Fibroblast of pulmonary artery (primary cell): ENCODE results near the gene SNX21.
A peak's percentile ranks its signal among the peaks of the same experiment; 100 is the strongest.

Experiments
- DNase-seq: peaks from one replicate; pipeline ENCODE4 v3.0.0-alpha.2; 2010; ENCODE audit warnings: low read depth
- H3K4me3 ChIP-seq: replicated peaks from 2 replicates; pipeline ENCODE4 v1.5.1; 2011; ENCODE audit warnings: low read depth, mild to moderate bottlenecking, control low read depth, low read length, moderate library complexity
- CTCF ChIP-seq: IDR thresholded peaks from 2 replicates; pipeline ENCODE4 v1.5.1; 2011; ENCODE audit warnings: mild to moderate bottlenecking, control low read depth, low read length, inconsistent platforms; ENCODE audit errors: missing control alignments

Gene SNX21

DNA sequence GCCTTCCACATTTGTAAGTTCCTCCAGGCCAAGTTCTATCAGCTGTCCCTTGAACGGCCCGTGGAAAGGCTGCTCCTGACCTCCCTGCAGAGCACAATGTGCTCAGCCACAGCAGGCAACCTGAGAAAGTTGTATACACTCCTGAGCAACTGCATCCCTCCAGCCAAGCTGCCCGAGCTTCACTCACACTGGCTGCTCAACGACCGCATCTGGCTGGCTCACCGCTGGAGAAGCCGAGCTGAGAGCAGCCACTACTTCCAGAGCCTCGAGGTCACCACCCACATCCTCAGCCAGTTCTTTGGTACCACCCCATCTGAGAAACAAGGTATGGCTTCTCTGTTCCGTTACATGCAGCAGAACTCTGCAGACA is 49.5 kb downstream of the SNX21 start:
- DNase-seq, result no peak
- TF ChIP-seq CTCF, result no peak
- H3K4me3 ChIP-seq, result no peak overlapping the region

- no peak overlapping the region for H3K4me3 ChIP-seq
- no peak for TF ChIP-seq CTCF
- DNase-seq, result no peak
These were observed 53.2 kb downstream of the SNX21 start for GRCh38 chr20:45886590-45887345.

DNA sequence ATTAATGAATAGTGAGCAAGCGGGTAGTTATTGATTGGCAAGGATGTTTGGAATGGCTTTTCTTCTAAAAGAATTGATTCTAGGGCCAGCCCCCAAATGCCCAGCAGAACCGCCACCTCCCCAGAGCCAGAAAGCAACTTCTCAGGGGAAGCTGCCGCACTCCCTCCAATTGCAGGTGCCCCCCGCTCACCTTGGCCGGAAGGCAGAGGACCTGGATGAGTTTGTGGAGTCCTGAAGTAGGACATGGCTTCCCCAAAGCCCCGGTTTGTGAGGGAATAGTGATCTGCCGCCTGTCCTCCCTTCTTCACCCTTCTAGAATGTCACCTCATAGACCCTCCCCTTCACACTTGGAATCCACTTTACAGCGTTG is 53.7 kb downstream of the SNX21 start, which contains the start of gene SPATA25:
Gene SPATA25, minus strand, starts transcription at position 277 of the 370 bp plus-strand sequence. Its CDS starts 32 bp downstream, at position 245.
- H3K4me3 ChIP-seq, result no peak within 1 kb of the TSS
- no peak for DNase-seq
- no peak for TF ChIP-seq CTCF

DNA sequence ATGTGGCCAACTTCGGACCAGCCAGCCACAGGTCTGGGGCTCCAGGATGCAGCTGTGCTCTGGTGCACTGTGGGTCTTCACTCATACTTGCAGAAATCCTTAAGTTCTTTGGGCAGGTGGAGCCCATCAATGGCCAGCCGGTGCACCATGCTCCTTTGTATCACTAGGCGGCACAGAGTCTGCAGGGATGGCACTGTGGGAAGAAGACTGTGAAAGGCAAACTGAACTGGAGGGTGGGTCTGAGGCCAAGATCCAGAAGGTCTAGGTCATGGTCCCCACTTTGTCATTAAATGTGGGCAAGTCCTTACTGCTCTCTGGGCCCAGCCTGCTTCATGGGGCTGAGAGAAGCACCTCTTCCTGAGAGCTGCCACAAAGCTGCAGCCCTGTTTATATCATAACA is 55.1 kb downstream of the SNX21 start:
- no peak for DNase-seq
- no peak for TF ChIP-seq CTCF
- no peak overlapping the region for H3K4me3 ChIP-seq

GRCh38 chr20:45890077-45890984 is 56.7 kb downstream of the SNX21 start:
- peak; percentile 77 for TF ChIP-seq CTCF
- peak overlapping the region; percentile 69 for H3K4me3 ChIP-seq
- DNase-seq, result peak; percentile 86

DNA sequence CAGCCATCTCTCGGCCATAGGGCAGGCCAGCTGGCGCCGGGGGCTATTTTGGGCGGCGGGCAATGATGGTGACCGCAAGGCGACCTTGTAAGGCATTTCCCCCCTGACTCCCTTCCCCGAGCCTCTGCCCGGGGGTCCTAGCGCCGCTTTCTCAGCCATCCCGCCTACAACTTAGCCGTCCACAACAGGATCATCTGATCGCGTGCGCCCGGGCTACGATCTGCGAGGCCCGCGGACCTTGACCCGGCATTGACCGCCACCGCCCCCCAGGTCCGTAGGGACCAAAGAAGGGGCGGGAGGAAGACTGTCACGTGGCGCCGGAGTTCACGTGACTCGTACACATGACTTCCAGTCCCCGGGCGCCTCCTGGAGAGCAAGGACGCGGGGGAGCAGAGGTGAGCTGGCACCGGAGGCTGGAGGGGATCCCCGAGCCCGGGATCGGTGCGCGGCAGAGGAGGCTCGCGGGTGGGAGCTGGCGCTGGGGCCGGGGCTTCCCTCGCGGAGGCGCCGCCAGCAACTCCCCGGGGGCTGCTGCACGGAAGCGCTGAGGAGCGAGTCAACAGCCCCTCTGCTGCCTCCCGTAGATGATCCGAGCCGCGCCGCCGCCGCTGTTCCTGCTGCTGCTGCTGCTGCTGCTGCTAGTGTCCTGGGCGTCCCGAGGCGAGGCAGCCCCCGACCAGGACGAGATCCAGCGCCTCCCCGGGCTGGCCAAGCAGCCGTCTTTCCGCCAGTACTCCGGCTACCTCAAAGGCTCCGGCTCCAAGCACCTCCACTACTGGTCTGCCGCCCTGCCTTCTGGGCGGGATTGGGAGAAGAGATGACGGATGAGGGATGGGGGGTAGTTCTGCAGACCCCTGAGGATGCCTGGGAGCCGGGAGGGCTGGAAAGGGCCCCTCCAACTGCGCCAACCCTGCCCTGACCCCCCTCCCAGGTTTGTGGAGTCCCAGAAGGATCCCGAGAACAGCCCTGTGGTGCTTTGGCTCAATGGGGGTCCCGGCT is 57.7 kb downstream of the SNX21 start, which contains the start of the genes CTSA and NEURL2:
Gene CTSA, plus strand, starts transcription at position 351 of the 999 bp plus-strand sequence. Its CDS starts 234 bp downstream, at position 585.
Gene NEURL2, minus strand, starts transcription at position 224 of the 999 bp plus-strand sequence. Its CDS starts 217 bp downstream, at position 7.
- DNase-seq, result peak; percentile 95
- peak within 1 kb of the TSS; percentile 69 for H3K4me3 ChIP-seq
- no peak for TF ChIP-seq CTCF
